CD4-positive, alpha-beta T cell treated with Interleukin-17A for 1 hour (primary cell): ENCODE data around the gene TRAF3IP3.
A peak's percentile ranks its signal among the peaks of the same experiment; 100 is the strongest.
"Not testable (repeated sequence)": the region's sequence is repeated elsewhere in the genome, so short reads cannot be mapped to it uniquely, and the experiment has no call there.

ENCODE experiments used
- DNase-seq: peaks from one replicate; pipeline ENCODE4 v3.0.0-alpha.2; 2020

TRAF3IP3 gene

DNA sequence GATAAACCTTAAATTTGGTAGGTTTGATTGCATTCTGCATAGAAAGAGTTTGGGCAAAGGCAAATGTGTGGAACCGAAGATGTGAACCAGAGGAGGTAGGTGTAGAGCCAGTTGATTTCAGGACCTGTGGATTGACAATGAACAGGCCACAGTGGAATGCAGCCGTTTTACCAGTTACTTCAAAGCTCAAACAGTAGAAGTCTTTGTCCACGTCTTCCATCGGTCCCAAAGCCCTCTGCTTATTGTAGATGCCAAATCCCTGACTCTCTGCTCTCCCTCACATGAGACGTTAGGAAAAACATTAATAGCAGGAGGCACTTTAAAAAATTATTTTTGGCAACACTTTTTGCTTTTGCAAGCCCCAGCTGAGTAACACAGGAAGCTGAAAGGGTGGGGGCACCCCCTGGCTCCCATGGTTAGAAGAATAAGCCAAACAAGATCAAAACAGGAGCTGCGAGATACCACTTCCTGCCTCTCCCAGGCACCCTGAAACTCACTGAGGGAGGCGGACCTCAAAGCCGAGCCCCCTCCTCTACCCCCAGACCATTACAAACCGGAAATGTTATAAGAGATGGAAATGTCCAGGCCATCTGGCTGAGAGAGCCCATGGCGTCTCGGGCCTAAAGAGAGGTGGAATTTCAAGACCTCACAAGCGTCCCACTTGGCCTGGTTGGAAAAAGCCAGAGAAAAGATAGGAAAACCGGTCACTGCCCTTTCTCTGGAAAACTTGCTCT is 13.5 kb downstream of the TRAF3IP3 start:
- DNase-seq: peak; percentile 80

DNA sequence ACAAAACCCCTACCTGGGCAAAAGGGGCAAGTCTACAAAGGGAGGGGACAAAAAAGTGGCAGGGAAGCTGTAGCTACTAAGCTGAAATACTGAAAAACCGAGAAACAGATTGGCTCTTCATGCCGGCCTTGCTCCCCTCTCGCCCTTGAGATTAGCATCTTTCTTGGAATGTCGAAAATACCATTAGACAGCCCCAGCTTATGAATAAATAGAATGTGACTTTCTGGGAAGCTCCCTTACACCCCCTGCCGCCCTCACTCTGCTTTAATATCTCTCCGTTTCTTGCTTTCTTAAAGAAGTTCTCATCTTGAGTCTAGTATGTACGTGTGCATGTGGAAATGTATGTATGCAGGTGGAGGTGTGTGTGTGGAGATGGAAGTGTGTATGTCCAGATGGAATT is 14.1 kb downstream of the TRAF3IP3 start:
- DNase-seq: no peak

DNA sequence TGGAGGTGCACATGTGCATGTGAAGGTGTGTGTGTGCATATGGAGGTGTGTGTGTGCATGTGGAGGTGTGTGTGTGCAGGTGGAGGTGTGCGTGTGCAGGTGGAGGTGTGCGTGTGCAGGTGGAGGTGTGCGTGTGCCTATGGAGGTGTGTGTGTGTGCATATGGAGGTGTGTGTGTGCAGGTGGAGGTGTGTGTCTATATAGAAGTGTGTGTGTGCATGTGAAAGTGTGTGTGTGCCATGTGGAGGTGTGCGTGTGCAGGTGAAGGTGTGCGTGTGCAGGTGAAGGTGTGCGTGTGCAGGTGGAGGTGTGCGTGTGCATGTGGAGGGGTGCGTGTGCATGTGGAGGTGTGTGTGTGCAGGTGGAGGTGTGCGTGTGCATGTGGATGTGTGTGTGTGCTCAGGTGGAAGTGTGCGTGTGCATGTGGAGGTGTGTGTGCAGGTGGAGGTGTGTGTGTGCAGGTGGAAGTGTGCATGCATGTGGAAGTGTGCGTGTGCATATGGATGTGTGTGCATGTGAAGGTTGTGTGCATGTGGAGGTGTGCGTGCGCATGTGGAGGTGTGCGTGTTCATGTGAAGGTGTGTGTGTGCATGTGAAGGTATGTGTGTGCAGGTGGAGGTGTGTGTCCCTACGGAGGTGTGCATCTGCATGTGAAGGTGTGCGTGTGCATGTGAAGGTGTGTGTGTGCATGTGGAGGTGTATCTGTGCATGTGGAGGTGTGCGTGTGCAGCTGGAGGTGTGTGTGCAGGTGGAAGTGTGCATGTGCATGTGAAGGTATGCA is 15.0 kb downstream of the TRAF3IP3 start:
- no peak for DNase-seq

DNA sequence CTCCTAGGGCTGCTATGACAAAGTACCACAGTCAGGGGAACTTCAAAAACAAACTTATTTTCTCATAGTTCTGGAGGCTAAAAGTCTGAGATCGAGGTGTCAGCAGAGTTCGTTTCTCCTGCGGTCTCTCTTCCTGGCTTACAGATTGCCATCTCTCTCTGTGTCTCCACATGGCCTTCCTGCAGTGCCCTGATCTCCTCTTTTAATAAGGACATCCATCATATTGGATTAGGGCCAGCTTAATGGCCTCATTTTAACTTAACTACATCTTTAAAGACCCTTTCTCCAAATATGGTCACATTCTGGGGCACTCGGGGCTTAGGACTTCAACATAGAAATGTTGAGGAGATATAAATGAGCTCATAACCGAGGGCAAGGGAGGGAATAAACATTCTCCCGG is 16.3 kb downstream of the TRAF3IP3 start:
- DNase-seq: no peak

DNA sequence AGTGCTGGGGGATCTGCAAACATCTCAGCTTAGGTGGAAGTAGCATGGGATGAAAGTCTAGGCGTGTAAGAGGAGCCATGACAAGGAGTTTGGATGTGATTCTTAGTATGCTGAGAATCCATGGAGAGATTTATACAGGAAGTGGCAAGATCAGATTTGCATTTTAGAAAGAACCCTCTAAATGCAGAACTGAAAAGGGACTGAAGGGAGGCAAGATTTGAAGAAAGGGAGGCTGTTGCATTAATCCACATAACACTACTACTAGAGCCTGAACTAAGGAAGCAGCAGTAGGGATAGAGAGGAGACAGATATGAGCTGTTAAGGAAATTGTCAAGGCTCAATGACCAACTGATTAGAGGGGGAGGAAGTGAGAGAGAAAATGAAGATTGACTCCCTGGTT is 18.7 kb downstream of the TRAF3IP3 start:
- DNase-seq: no peak

DNA sequence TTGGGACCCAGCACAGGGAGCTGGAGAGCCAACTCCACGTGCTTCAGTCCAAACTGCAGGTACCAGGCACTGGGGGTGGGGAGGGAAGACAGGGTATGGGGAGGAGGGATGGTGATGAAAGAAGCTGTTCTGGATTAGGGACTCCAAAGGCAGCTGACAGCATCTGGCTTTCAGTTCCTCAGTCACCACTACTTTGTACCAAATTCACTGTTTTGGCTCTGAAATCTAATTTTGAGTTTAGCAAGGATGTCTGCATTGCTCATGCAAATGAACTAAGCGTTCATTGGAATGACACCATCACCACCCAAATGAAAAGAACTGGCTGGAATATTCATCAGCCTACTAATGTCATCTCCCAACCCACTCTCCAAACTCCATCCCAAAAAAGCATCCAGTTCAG is 19.8 kb downstream of the TRAF3IP3 start:
- no peak for DNase-seq

DNA sequence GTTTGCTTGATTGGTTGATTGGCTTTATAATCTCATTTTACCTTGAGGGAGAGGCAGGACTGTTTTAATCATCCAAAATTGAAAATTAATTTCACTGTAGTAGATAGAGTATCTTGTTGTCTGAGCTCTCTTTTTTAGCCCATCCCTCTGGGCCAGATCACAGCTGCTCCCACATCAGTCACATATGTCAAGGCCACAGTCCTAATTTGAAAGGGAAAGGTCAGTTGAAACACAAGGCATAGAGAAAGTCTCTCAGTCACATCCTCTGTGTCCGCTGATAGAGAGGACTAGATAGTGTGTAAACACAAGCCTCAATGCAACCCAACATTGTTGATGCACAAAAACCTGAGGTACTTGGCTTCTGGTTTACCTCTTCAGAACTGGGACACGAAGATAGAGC is 21.7 kb downstream of the TRAF3IP3 start:
- DNase-seq: no peak

DNA sequence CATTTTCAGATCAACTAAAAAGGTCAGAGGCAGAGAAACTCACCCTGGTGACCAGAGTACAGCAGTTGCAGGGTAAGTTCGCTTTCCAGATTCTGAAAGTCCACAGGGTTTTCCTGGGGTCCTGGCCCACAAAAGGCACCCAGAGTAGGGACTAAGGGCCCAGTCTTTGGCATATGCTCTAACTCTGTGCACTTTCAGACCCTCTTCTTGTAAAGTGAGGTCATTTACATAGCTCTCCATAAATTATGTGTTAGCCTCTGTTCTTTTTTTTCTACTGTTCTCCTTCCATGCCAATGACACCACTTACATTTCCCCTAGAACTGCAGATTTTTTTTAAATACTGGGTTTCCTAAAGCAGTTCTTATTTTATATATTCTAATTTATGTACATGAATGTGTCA is 22.2 kb downstream of the TRAF3IP3 start:
- no peak for DNase-seq

DNA sequence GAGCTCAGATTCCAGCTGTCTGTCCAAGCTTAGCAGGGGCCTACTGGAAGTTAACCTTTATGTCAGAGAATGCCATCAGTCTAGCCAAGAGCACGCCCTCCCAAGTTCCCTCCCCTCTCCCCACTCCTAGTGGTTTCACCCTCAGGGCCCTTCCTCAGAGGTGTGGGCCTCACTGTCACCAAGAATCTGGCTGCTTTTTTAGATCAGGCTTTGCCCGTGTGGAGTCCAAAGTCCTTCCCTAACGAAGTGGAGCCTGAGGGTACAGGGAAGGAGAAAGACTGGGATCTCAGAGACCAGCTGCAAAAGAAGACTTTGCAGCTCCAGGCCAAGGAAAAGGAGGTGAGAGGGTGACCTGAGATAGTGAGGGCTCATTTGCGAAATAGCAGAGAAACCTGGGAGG is 24.4 kb downstream of the TRAF3IP3 start:
- DNase-seq: no peak

DNA sequence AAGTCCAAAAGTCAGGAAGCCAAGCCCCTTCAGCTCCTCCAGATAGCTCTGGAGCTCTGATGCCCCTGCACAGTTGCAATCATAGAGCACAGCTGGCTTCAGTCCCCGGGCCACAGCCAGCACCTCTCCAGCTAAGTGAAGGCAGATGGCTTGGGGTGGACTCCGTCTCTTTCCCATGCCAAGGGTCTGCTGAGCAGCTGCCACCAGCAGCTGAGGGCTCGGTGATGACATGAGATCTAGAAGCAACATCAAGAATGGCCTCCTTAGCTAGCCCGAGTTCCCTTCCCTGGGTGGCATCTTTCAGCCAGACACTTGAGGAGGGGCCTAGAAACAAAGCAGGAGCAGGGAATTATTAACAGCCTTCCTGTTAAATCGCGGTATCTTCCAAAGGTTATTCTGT is 27.5 kb downstream of the TRAF3IP3 start:
- no peak for DNase-seq

DNA sequence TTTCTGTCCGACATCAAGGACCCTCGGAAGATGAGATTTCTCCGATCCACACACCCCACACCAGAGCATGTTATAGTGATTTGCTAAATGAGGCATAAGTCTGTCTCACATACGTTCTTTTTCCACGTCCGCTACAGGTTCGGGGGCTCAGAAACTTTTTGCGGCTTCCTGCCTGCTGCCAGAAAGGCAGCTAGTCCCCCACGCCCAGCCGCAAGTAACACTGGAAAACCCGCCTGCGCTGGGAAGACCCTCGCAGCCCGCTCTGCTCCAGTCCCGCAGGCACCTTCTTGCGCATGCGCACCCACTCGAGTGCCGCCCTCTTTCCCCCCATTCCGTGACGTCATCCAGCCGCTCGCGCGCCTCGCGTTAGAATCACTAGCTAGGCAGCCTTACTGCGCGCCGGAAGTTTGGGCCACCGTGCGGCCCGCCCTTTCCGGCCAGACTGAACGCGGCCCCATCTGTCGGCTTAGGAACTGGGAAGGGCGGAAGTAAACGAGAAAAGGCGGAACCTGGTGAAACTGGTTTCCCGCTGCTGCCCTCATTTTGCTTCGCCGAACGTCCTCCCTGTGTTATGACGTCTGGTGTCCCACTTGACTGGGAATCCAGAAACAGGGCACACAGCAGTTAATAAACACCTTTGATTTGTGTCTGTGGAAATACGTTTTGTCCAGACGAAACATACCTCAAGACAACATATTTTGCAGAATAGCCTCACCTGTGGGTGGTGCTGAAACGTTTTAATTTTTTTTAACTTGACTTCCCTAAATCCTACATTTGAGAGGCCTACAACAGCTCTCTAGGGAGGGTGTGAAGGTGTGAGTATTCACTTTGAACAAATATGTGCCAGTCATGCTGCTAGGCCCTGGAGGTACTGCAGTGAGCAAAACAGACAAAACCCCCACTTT is 28.7 kb downstream of the TRAF3IP3 start, which contains the start of gene C1orf74:
Gene C1orf74, minus strand, starts transcription at position 295 of the 905 bp plus-strand sequence. CDS start 925 bp downstream, outside the sequence.
- peak; percentile 98 for DNase-seq

DNA sequence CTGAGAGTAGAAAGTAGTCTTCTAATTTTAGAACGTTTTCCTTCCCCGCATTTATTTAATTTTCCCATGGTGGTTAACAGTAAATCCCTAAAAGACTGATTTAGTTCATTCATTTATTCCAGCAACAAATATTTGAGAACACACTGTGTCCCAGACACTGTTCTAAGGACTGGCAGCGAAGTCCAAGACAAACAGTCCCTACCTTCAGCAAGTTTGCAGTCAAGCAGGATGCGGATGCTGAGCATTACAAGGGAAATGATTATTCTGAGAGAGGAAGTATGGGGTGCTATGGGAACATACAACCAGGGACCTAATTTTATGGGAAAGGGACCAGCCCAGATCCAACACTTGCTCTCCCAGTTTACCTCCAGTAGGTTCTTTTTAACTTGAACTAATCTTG is 29.7 kb downstream of the TRAF3IP3 start:
- no peak for DNase-seq

DNA sequence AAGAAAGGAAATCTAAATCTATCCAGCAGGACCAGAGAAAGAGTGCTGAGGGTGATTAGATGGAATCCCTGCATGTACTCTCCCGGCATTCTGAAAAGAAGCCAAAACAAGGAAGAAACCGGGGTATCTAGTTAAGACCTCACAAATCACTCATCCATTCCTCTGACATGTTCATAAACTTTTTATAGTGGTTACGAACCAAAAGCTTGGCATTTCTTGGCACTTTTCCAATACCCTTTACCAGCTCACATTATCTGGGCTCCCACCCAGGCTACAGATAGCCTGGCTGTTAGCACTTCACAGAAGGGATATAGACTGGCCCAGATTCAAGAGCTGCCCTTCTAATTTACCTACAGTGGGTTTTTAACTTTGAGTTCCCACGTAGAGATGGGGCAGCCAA is 30.3 kb downstream of the TRAF3IP3 start:
- no peak for DNase-seq

DNA sequence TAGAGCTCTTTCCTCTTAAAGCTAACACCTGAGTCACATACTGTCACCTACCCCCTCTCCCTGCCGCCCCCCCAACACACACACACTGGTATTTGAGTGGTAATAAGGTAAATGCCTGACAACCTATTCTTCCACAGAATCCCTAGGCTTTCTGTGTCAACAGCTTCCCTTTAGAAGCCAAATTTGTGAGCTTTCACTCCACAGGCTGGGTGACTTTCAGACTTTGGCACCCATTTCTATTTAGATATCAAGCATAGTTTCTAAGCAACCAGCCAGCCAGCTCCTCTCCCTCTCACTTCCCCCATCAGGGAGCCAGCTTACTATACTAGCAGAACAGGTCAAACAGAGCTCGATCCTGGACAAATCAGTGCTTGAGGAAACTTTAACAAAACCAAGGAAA is 31.7 kb downstream of the TRAF3IP3 start:
- DNase-seq: no peak

DNA sequence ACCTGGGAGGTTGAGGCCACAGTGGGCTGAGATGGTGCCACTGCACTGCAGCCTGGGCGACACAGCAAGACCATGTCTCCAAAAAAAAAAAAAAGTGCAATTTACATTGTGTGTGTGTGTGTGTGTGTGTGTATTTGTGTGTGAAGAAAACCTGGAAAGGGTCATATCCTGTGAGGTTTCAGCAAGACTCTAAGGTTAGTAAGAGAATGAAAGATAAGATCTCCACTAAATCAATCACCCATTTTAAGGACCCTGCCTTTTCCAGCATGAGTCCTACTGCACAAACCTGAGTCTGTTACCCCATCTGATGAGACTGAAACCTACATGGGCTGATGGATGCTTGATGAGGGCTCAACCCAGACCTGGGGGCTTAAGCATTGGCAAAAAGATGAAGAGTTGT is 33.4 kb downstream of the TRAF3IP3 start:
- no peak for DNase-seq

DNA sequence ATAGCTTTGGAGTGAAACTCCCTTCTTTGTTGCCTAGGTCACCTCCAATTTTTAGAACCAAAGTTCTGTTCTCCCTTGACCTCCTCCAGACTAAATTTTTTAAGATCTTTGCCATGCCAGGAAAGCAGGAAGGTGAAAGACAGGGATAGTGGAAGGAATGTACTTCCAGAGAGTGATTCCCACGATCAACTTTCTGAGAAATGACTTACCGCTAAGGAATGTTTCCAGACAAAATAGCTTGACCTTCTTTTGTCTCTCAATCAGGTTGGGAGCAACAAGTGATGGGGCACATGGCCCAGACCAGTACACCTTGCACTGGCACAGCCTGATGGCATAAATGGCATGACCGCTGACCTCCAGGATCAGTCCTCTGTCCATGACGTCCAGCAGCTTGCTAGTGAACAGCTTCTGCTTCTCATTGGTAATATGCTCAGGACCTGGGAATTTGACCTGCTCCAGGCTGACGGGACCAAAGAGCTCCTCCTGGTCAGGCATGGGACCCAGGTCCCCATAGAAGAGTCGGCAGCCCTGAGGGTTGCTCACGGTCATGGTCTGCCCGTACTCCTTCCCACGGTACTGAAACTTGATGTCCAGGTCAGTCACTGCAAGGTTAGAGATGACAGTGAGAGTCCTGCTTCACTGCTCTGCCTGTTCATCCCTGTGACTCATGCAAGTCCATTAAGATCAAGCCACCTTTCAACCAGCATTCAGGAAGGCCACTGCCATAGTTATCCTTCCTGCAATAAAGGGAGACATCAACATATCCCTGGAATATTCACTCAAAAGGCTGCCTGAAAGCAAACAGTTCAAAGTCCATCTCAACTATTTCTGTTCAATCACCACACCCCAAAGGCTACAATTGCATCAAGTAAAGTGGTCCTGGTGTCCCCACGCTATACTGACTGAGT is 34.7 kb downstream of the TRAF3IP3 start:
- no peak for DNase-seq

DNA sequence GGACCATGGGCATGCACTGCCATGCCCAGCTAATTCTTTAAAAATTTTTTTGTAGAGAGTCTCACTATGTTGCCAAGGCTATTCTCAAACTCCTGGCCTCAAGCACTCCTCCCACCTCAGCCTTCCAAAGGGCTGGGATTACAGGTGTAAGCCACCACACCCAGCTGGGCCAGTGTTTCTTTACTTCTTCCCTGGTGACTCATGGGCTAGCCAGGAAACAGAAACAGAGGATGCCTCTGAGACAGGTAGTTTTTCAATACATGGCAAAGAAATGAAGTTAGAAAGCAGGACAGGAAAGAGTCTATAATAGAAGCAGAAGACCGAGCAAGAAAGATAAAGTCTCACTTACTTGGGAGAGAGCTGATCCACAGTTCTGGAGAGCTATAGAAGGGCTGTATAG is 36.1 kb downstream of the TRAF3IP3 start:
- no peak for DNase-seq

DNA sequence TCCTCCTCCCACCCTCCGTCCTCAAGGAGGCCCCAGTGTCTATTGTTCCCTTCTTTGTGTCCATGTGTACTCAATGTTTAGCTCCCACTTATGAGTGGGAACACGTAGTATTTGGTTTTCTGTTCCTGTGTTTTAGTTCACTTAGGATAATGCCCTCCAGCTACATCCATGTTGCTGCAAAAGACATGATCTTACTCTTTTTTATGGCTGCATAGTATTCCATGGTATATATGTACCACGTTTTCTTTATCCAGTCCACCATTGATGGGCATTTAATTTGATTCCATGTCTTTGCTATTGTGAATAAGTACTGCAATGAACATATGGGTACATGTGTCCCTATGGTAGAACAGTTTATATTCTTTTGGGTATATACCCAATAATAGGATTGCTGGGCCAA is 37.9 kb downstream of the TRAF3IP3 start:
- not testable (repeated sequence) for DNase-seq

DNA sequence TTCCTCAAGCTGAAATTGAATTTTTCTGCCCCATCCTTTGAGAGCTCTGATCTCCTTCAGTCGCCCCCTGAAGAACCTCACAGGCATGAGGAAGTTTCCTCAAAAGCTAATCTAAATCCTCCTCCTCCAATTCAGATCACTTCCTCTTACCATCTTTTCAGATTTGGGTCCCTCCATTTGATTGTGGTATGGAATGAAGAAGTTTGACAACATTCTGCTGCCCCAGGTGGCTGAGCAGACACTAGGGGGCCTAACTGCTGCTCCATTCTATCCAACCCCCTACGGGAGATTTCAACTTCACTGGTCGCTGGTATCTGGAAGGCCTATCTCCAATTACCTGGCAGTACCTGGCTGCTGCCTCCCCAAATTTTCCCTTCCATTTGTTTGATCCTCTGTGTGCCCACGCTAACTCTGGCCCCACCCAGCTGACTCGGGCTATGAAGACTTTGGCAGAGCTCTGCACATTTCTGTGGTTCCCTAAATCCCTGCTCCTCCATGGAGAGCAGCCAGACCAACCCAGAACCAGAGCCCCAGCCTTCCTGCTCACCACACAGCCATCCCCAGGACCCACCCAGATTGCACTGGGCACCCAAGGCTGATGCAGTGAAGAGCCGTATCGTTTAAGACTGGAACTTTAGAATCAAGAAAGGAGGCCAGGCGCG is 42.3 kb downstream of the TRAF3IP3 start:
- no peak for DNase-seq

DNA sequence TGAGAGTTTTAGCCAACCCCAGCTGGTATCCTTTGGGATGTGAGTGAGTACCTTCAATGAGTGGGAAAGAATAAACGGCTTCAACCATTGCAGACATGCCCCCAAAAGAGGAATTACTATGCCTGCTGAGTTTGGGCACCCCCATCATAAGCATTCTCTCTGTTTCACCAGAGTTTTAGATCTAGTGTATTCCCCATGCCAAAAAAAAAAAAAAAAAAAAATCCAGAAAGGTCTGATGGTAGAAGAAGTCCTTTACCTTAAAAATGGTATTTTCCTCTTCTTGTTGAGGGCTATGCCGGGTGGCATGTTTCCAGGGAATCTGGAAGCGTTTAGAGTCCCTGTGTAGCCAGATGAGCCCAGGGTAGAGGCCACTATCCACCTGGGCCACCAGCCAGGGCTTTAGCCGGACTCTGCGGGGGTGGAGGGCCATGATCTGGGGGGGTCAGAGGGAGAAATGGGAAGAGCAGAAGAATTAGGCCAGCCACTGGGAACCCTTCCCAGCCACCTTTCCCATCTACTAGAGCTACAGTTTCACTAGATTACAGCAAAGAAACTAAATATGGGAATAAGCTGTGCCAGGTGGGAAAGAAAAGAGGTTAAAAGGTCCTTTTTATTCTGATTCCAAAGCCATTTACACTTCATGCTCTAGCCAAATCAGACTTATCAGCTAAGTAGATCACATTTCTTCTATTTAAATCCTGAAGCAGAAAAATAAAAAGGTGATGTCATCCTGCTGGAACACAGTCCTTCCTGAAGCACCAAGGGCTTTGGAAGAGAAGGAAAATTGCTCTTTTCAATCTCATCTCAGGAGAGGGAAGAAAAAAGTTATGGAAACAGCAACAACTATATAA is 45.4 kb downstream of the TRAF3IP3 start:
- DNase-seq: no peak
